Lower lobe of right lung (tissue), 2 donors: ENCODE measurements around the gene ZNF841. TPM values are rescaled to one million over a fixed set of nuclear protein-coding genes. Genes with fewer than 3 reads are reported as not detected.
"Not testable (repeated sequence)": the region's sequence is repeated elsewhere in the genome, so short reads cannot be mapped to it uniquely, and the experiment has no call there.

Experiments
- ATAC-seq, 2 donors: fragments of 200-7000 bp; cut with Tn5 transposase; one replicate each; pipeline ENCODE4 v1.9.1; 2020 to 2022; ENCODE audit warnings: mild to moderate bottlenecking in 2 of 2, moderate library complexity in 2 of 2
- DNase-seq: peaks from one replicate; pipeline ENCODE4 v3.0.0-alpha.2; 2020
- H3K27ac ChIP-seq: fragments of 200-600 bp; one replicate; pipeline ENCODE4 v1.8.0; 2022
- H3K27me3 ChIP-seq: fragments of 200-600 bp; one replicate; pipeline ENCODE4 v1.8.0; 2022; ENCODE audit warnings: low read depth
- H3K36me3 ChIP-seq: fragments of 200-600 bp; one replicate; pipeline ENCODE4 v1.8.0; 2022; ENCODE audit warnings: mild to moderate bottlenecking
- H3K4me1 ChIP-seq: fragments of 200-600 bp; one replicate; pipeline ENCODE4 v1.8.0; 2022
- H3K4me3 ChIP-seq: fragments of 200-600 bp; one replicate; pipeline ENCODE4 v1.8.0; 2022; ENCODE audit warnings: mild to moderate bottlenecking
- H3K9me3 ChIP-seq: fragments of 200-600 bp; one replicate; pipeline ENCODE4 v1.8.0; 2022
- CTCF ChIP-seq: fragments of 200-600 bp; IDR thresholded peaks from one replicate; pipeline ENCODE4 v1.8.0; 2022; ENCODE audit warnings: antibody characterized with exemption, mild to moderate bottlenecking
- intact Hi-C: fragments of 100-400 bp; cut with DNase I; formaldehyde crosslinking; loops from one replicate; pipeline ENCODE4 v1.11.0; 2022
- total RNA-seq: library from RNA; stranded (reverse); fragmentation: NEBNext Ultra II Directional; extraction: Animal tissue kit (Norgen Biotek cat#: 25700); gene quantifications from one replicate; pipeline ENCODE4 v1.2.1, GENCODE V29; 2021
- donor health status: DM: no; HTN: yes; CAD: no; lungs with severe emphysema.

The ZNF841 gene
- total RNA-seq, 1 donor from 2014 or later: 25.3 TPM

- ATAC-seq: peak; percentile 7 to 38
- intact Hi-C loops: no loop called here
- TF ChIP-seq CTCF: no peak
Measured at GRCh38 chr19:52028780-52029123, 66.8 kb downstream of the ZNF841 start.

GRCh38 chr19:52028027-52028779, 67.4 kb downstream of the ZNF841 start, which contains the start of gene ZNF614:
TSS of gene ZNF614 (minus strand) at chr19:52028379. CDS start at chr19:52025745, 2,634 bp downstream.
- peak within 1 kb of the TSS; percentile 91 for H3K27ac ChIP-seq
- peak; percentile 98 to 99 for ATAC-seq
- peaks cover 52% of the 10 kb centered on the region for H3K9me3 ChIP-seq
- peak within 1 kb of the TSS; percentile 78 for H3K4me3 ChIP-seq
- peak; percentile 92 for DNase-seq
- intact Hi-C loops: no loop called here
- no peaks in the 10 kb centered on the region for H3K27me3 ChIP-seq
- H3K36me3 ChIP-seq: peaks cover 26% of the 10 kb centered on the region
- no peak for TF ChIP-seq CTCF
- H3K4me1 ChIP-seq: peaks cover 17% of the 10 kb centered on the region

More at GRCh38 chr19:52028780-52029123, 66.8 kb downstream of the ZNF841 start:
- Histone ChIP-seq H3K9me3 (peaks cover 52% of the 10 kb centered on the region), H3K4me1 (peaks cover 17% of the 10 kb centered on the region), H3K27me3 (no peaks in the 10 kb centered on the region), H3K27ac (peak overlapping the region; percentile 91), H3K4me3 (peak overlapping the region; percentile 78), H3K36me3 (peaks cover 21% of the 10 kb centered on the region)
- no peak for DNase-seq

- DNase-seq, H3K27me3 ChIP-seq, ATAC-seq, H3K27ac ChIP-seq, intact Hi-C loops: not testable (repeated sequence)
- Histone ChIP-seq H3K4me1 (peaks cover 17% of the 10 kb centered on the region), H3K36me3 (peaks cover 36% of the 10 kb centered on the region), H3K9me3 (peaks cover 50% of the 10 kb centered on the region), H3K4me3 (peak overlapping the region; percentile 78)
Measured at GRCh38 chr19:52026255-52026990, 69.1 kb downstream of the ZNF841 start.

- Histone ChIP-seq H3K36me3 (peaks cover 51% of the 10 kb centered on the region), H3K9me3 (peaks cover 56% of the 10 kb centered on the region)
- DNase-seq: not testable (repeated sequence)
Measured at GRCh38 chr19:52024478-52024877, 71.1 kb downstream of the ZNF841 start.

GRCh38 chr19:52022193-52022592, 73.4 kb downstream of the ZNF841 start:
- H3K27me3 ChIP-seq: no peaks in the 10 kb centered on the region
- H3K9me3 ChIP-seq: peaks cover 79% of the 10 kb centered on the region
- intact Hi-C loops: no loop called here
- DNase-seq (no peak), ATAC-seq (no peak)
- H3K27ac ChIP-seq: no peak overlapping the region
- no peak overlapping the region for H3K4me3 ChIP-seq
- TF ChIP-seq CTCF: no peak
- H3K36me3 ChIP-seq: peaks cover 70% of the 10 kb centered on the region
- H3K4me1 ChIP-seq: peaks cover 6% of the 10 kb centered on the region

More at GRCh38 chr19:52024478-52024877, 71.1 kb downstream of the ZNF841 start:
- H3K4me3 ChIP-seq, H3K27ac ChIP-seq, ATAC-seq, H3K27me3 ChIP-seq, intact Hi-C loops: not testable (repeated sequence)
- H3K4me1 ChIP-seq: peaks cover 17% of the 10 kb centered on the region

- H3K4me3 ChIP-seq: no peak overlapping the region
- H3K4me1 ChIP-seq: no peaks in the 10 kb centered on the region
- intact Hi-C loops: no loop called here
- H3K36me3 ChIP-seq: peaks cover 83% of the 10 kb centered on the region
- DNase-seq: no peak
- H3K27me3 ChIP-seq: no peaks in the 10 kb centered on the region
- TF ChIP-seq CTCF: no peak
- H3K9me3 ChIP-seq: peaks cover 96% of the 10 kb centered on the region
- no peak overlapping the region for H3K27ac ChIP-seq
- ATAC-seq: no peak
Measured at GRCh38 chr19:52020506-52020905, 75.1 kb downstream of the ZNF841 start.

Other genes with a start within 250 kb of the ZNF841 start
- 10.7 TPM for gene ZNF577, start 207.8 kb downstream of the ZNF841 start, total RNA-seq
- gene ZNF649, start 190.7 kb downstream of the ZNF841 start, total RNA-seq: 14.3 TPM
- gene ZNF613, start 168.3 kb downstream of the ZNF841 start, total RNA-seq: 7.9 TPM
- gene ZNF350, start 108.9 kb downstream of the ZNF841 start, total RNA-seq: 13.7 TPM
- 9.6 TPM for gene ZNF615, start 87.6 kb downstream of the ZNF841 start, total RNA-seq
- 7.1 TPM for gene ZNF614, start 67.4 kb downstream of the ZNF841 start, total RNA-seq
- gene ZNF432, start 46.9 kb downstream of the ZNF841 start, total RNA-seq: 11.3 TPM
- gene ZNF616, start 44.2 kb upstream of the ZNF841 start, total RNA-seq: 13.4 TPM
- 15.9 TPM for gene ZNF836, start 75.9 kb upstream of the ZNF841 start, total RNA-seq
- gene PPP2R1A, start 94.3 kb upstream of the ZNF841 start, total RNA-seq: 154 TPM
- gene ZNF766, start 173.8 kb upstream of the ZNF841 start, total RNA-seq: 17.9 TPM
- 9.0 TPM for gene ZNF480, start 201.4 kb upstream of the ZNF841 start, total RNA-seq
- gene ZNF610, start 240.5 kb upstream of the ZNF841 start, total RNA-seq: 3.6 TPM